ENCODE data around the gene CEP55. TPM values are rescaled to one million over a fixed set of nuclear protein-coding genes. Genes with fewer than 3 reads are reported as not detected.

Gene CEP55
- total and polyA plus RNA-seq, 2 of the 8 experiments (the other 6 are each of a cell fraction or from before 2014, with no cell fraction given), result 7.0 to 19.6 TPM

Small RNA genes lying within 50 kb of the gene (small RNA-seq; reads per million reads assigned to genes)
- gene RNA5SP323 (ENCODE audit: insufficient read depth), result not detected

Other genes starting within 250 kb of the CEP55 start
- gene MYOF, start 14.3 kb upstream of the CEP55 start, total RNA-seq (2021; fragmentation: NEBNext Ultra II Directional; extraction: Animal tissue kit (Norgen Biotek cat#: 25700)), result 2.3 and 3.2 TPM in 2 replicates
- 0.94 and 0.98 TPM in 2 replicates for gene MYOF, start 14.3 kb upstream of the CEP55 start, polyA plus RNA-seq (2011; rRNA removed)
- gene FFAR4, start 70.1 kb downstream of the CEP55 start, total RNA-seq (2021; fragmentation: NEBNext Ultra II Directional; extraction: Animal tissue kit (Norgen Biotek cat#: 25700)), result not detected in 2 replicates
- gene FFAR4, start 70.1 kb downstream of the CEP55 start, polyA plus RNA-seq (2011; rRNA removed), result 0.05 TPM in 1 of 2 replicates, not detected in the other
- gene RBP4, start 104.6 kb downstream of the CEP55 start, total RNA-seq (2021; fragmentation: NEBNext Ultra II Directional; extraction: Animal tissue kit (Norgen Biotek cat#: 25700)), result 0.31 and 0.97 TPM in 2 replicates
- gene RBP4, start 104.6 kb downstream of the CEP55 start, polyA plus RNA-seq (2011; rRNA removed), result 0.42 and 0.55 TPM in 2 replicates
- not detected in 2 replicates for gene PDE6C, start 115.9 kb downstream of the CEP55 start, total RNA-seq (2021; fragmentation: NEBNext Ultra II Directional; extraction: Animal tissue kit (Norgen Biotek cat#: 25700))
- gene PDE6C, start 115.9 kb downstream of the CEP55 start, polyA plus RNA-seq (2011; rRNA removed), result not detected in 2 replicates
- gene FRA10AC1, start 206.0 kb downstream of the CEP55 start, total RNA-seq (2021; fragmentation: NEBNext Ultra II Directional; extraction: Animal tissue kit (Norgen Biotek cat#: 25700)), result 11.9 and 13.5 TPM in 2 replicates
- 2.7 and 4.4 TPM in 2 replicates for gene FRA10AC1, start 206.0 kb downstream of the CEP55 start, polyA plus RNA-seq (2011; rRNA removed)

All from H1 (cell line).